ENCODE measurements around the gene NIPAL3.

- TF ChIP-seq GATA3 (IDR thresholded peaks at IDR 0.05; ENCODE audit: low read depth, low read length), result no peak
- no peak for TF ChIP-seq GATA2 (IDR thresholded peaks at IDR 0.05; ENCODE audit: low read depth, low read length)
These were observed 9.8 kb downstream of the NIPAL3 start for GRCh38 chr1:24425441-24425840.

Data from SH-SY5Y (cell line).